HG03521 (cell line): ENCODE results near the gene ZBP1.

Experiments used
- ATAC-seq: cut with Tn5 transposase; IDR thresholded peaks from one replicate; pipeline ENCODE4 v1.9.1; 2021; ENCODE audit warnings: mild to moderate bottlenecking, moderate library complexity; ENCODE audit not compliant: unreplicated experiment

ZBP1 gene

GRCh38 chr20:57561356-57562279 lies 58.6 kb downstream of the ZBP1 start:
- ATAC-seq, result no peak

- no peak for ATAC-seq
Measured at GRCh38 chr20:57560554-57561355, 59.5 kb downstream of the ZBP1 start, which contains the start of gene PCK1. TSS of gene PCK1 (plus strand) at chr20:57561110. CDS start at chr20:57561412, 302 bp downstream.

- ATAC-seq, result no peak
Measured at GRCh38 chr20:57559658-57560553, 60.3 kb downstream of the ZBP1 start.

- no peak for ATAC-seq
Measured at GRCh38 chr20:57559289-57559634, 61.0 kb downstream of the ZBP1 start.

GRCh38 chr20:57558614-57559288 lies 61.5 kb downstream of the ZBP1 start:
- no peak for ATAC-seq

- no peak for ATAC-seq
Measured at GRCh38 chr20:57557926-57558613, 62.2 kb downstream of the ZBP1 start.

GRCh38 chr20:57556980-57557274 lies 63.3 kb downstream of the ZBP1 start:
- no peak for ATAC-seq

GRCh38 chr20:57555457-57556184 lies 64.6 kb downstream of the ZBP1 start:
- no peak for ATAC-seq
